ENCODE data around the gene SDK1. TPM values are rescaled to one million over a fixed set of nuclear protein-coding genes. Genes with fewer than 3 reads are reported as not detected.

The SDK1 gene
- total and polyA plus RNA-seq, 10 of the 15 experiments (the other 5 are each of a cell fraction or from before 2014, with no cell fraction given): 0.14 to 0.33 TPM; not detected in 8

GRCh38 chr7:4026941-4027486 is 726.0 kb downstream of the SDK1 start:
- H3K4me3 ChIP-seq: no peak overlapping the region
- no peaks in the 10 kb centered on the region for H3K4me1 ChIP-seq (ENCODE audit: control insufficient read depth, insufficient read depth, low read length)
- DNase-seq (ENCODE audit: low read depth, low spot score) (no peak), FAIRE-seq (no peak), ATAC-seq (no peak)
- 21% methylated on average over 10 of the region's 10 CpGs for WGBS (ENCODE audit: insufficient coverage, insufficient replicate concordance, low lambda C conversion rate, missing lambda C conversion rate)
- no peak overlapping the region for H3K4me2 ChIP-seq (ENCODE audit: control insufficient read depth, insufficient read depth)
- no peaks in the 10 kb centered on the region for H3K79me2 ChIP-seq (ENCODE audit: control insufficient read depth, insufficient read depth, low read length)
- SMC1A ChIA-PET (ENCODE audit: uncharacterized antibody, unreplicated experiment): no interaction called here
- no TSS peak for BruUV-seq (replicated peaks)
- no peaks in the 10 kb centered on the region for H3K36me3 ChIP-seq (ENCODE audit: control insufficient read depth in 2 of 2, insufficient read depth in 2 of 2, low read length in 1 of 2)
- RAD21 ChIA-PET (ENCODE audit: unreplicated experiment): no interaction called here
- TF ChIP-seq ATF7 (IDR thresholded peaks at IDR 0.05; ENCODE audit: low read depth): no peak
- no peak for TF ChIP-seq RFX5 (IDR thresholded peaks at IDR 0.05; ENCODE audit: low read depth, low read length)
- TF ChIP-seq HSF1 (IDR thresholded peaks at IDR 0.05; ENCODE audit: low read depth, low read length): no peak
- no peak for TF ChIP-seq STAT3 (IDR thresholded peaks at IDR 0.05; ENCODE audit: low read depth, low read length)
- no peak for TF ChIP-seq NR2C1 (IDR thresholded peaks at IDR 0.05)
- no peak for TF ChIP-seq BACH1 (IDR thresholded peaks at IDR 0.05; ENCODE audit: borderline replicate concordance)
- TF ChIP-seq YBX1 (IDR thresholded peaks at IDR 0.05): no peak
- no peak for TF ChIP-seq IKZF2 (IDR thresholded peaks at IDR 0.05)
- TF ChIP-seq NRF1 (conservative IDR thresholded peaks at IDR 0.05; ENCODE audit: low read depth, low read length): no peak
- TF ChIP-seq ZNF207 (IDR thresholded peaks at IDR 0.05; ENCODE audit: borderline replicate concordance): no peak
- TF ChIP-seq POLR2AphosphoS5 (IDR thresholded peaks at IDR 0.05; ENCODE audit: low read length): no peak
- TF ChIP-seq TARDBP (IDR thresholded peaks at IDR 0.05; ENCODE audit: borderline replicate concordance): no peak
- no peak for TF ChIP-seq SMAD5 (IDR thresholded peaks at IDR 0.05; ENCODE audit: low read depth)
- TF ChIP-seq POU2F2 (IDR thresholded peaks at IDR 0.05; ENCODE audit: borderline replicate concordance, low read depth, low read length): no peak
- no peak for TF ChIP-seq POLR2A (IDR thresholded peaks at IDR 0.05; ENCODE audit: low read depth, low read length)
- no peak for TF ChIP-seq MYC (IDR thresholded peaks at IDR 0.05; ENCODE audit: insufficient read depth, insufficient read length, insufficient replicate concordance, low read length, severe bottlenecking)
- TF ChIP-seq KLF5 (IDR thresholded peaks at IDR 0.05; ENCODE audit: partially characterized antibody): no peak
- no peak for TF ChIP-seq ETV6 (conservative IDR thresholded peaks at IDR 0.05 in 1 of 2, IDR thresholded peaks at IDR 0.05 in 1 of 2; ENCODE audit: borderline replicate concordance in 1 of 2, low read depth in 1 of 2)
- TF ChIP-seq, protein P1, sequence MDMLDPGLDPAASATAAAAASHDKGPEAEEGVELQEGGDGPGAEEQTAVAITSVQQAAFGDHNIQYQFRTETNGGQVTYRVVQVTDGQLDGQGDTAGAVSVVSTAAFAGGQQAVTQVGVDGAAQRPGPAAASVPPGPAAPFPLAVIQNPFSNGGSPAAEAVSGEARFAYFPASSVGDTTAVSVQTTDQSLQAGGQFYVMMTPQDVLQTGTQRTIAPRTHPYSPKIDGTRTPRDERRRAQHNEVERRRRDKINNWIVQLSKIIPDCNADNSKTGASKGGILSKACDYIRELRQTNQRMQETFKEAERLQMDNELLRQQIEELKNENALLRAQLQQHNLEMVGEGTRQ (IDR thresholded peaks at IDR 0.05; ENCODE audit: borderline replicate concordance, low read depth, low read length): no peak
- no peak for TF ChIP-seq HDAC2 (IDR thresholded peaks at IDR 0.05)
- in situ Hi-C loops (cut with MboI) (no loop called here), intact Hi-C loops (cut with micrococcal nuclease; ENCODE audit: unreplicated experiment) (no loop called here)
- POLR2A ChIA-PET: no interaction called here
- H3K9me3 ChIP-seq (replicated peaks; ENCODE audit: control insufficient read depth, insufficient read depth, low read length): no peaks in the 10 kb centered on the region; the same call in 2 of the 3 replicates
- no peak overlapping the region for H3K9ac ChIP-seq (ENCODE audit: control insufficient read depth, insufficient read depth, low read length)
- no peaks in the 10 kb centered on the region for H4K20me1 ChIP-seq (ENCODE audit: control insufficient read depth, insufficient read depth)
- CTCF ChIA-PET: no interaction called here
- H3K27me3 ChIP-seq (replicated peaks in 1 of 2; ENCODE audit: control insufficient read depth in 2 of 2, insufficient read depth in 2 of 2, low read length in 1 of 2): no peaks in the 10 kb centered on the region
- H3K27ac ChIP-seq (ENCODE audit: control insufficient read depth, insufficient read depth): no peak overlapping the region
- H2AFZ ChIP-seq (ENCODE audit: control insufficient read depth, low read depth, low read length): no peak overlapping the region

Measured in GM12878 (cell line).